HEK293 (cell line): ENCODE results near the gene TXNL1.

ENCODE experiments used
- CTCF ChIA-PET: fragments of 350-600 bp; formaldehyde crosslinking; extraction: SDS; loops from one replicate; lab custom pipeline; 2021; ENCODE audit warnings: antibody characterized with exemption; lab: Yijun Ruan, JAX
- POLR2A ChIA-PET: fragments of 300-600 bp; formaldehyde crosslinking; extraction: SDS; loops from one replicate; lab custom pipeline; 2020; ENCODE audit warnings: antibody characterized with exemption, inconsistent platforms; lab: Yijun Ruan, JAX
- H3K27ac ChIP-seq: fragments of 200-500 bp; sonication (Bioruptor generic); 2 replicates; pipeline ENCODE4 v1.5.1; 2014; ENCODE audit warnings: low read depth, low read length, control low read depth, inconsistent platforms; ENCODE audit errors: extremely low read depth
- H3K36me3 ChIP-seq, 2 experiments: fragments of 200-500 bp in 1 of 2; sonication (Bioruptor generic) in 1 of 2; 1 replicate in 1 of 2; 2 replicates in 1 of 2; pipeline ENCODE4 v1.5.1; 2014 to 2017; ENCODE audit warnings: inconsistent platforms in 2 of 2, low read length in 2 of 2; ENCODE audit not compliant: control insufficient read depth in 2 of 2, insufficient read depth in 1 of 2
- H3K4me1 ChIP-seq: fragments of 200-500 bp; sonication (Bioruptor generic); 2 replicates; pipeline ENCODE4 v1.5.1; 2014; ENCODE audit warnings: mild to moderate bottlenecking, low read length, inconsistent platforms; ENCODE audit not compliant: control insufficient read depth, insufficient read depth
- H3K4me3 ChIP-seq: 2 replicates; pipeline ENCODE4 v1.5.1; 2011; ENCODE audit warnings: low read depth, mild to moderate bottlenecking, control low read depth, low read length, moderate library complexity
- H3K9me3 ChIP-seq: fragments of 200-500 bp; sonication (Bioruptor generic); 2 replicates; pipeline ENCODE4 v1.5.1; 2014; ENCODE audit warnings: low read depth, low read length, inconsistent platforms; ENCODE audit not compliant: control insufficient read depth, insufficient read depth
- BCL11A ChIP-seq: fragments of 450-650 bp; formaldehyde crosslinking; IDR thresholded peaks from 2 replicates; pipeline ENCODE4 v1.5.1; 2016; ENCODE audit warnings: low read depth, missing biosample characterization, missing genetic modification characterization
- HOXC10 ChIP-seq: sonication (generic); formaldehyde crosslinking; IDR thresholded peaks from 2 replicates; pipeline ENCODE4 v1.8.1; 2023; ENCODE audit warnings: mild to moderate bottlenecking, missing genetic modification reagents
- IKZF3 ChIP-seq: fragments of 450-650 bp; IDR thresholded peaks from 2 replicates; pipeline ENCODE4 v1.5.0; 2018; ENCODE audit warnings: missing biosample characterization, mild to moderate bottlenecking, missing genetic modification characterization, moderate library complexity
- SCRT1 ChIP-seq: fragments of 450-650 bp; formaldehyde crosslinking; IDR thresholded peaks from 2 replicates; pipeline ENCODE4 v1.5.1; 2016; ENCODE audit warnings: missing biosample characterization, missing genetic modification characterization, borderline replicate concordance
- YY2 ChIP-seq: fragments of 450-650 bp; formaldehyde crosslinking; IDR thresholded peaks from 2 replicates; pipeline ENCODE4 v1.5.1; 2016; ENCODE audit warnings: missing biosample characterization, missing genetic modification characterization
- ZBTB21 ChIP-seq: fragments of 450-650 bp; formaldehyde crosslinking; IDR thresholded peaks from 2 replicates; pipeline ENCODE4 v1.5.1; 2017; ENCODE audit warnings: missing biosample characterization, missing genetic modification characterization
- ZBTB8A ChIP-seq: fragments of 450-650 bp; formaldehyde crosslinking; IDR thresholded peaks from 2 replicates; pipeline ENCODE4 v1.5.1; 2016; ENCODE audit warnings: missing biosample characterization, missing genetic modification characterization
- ZFP69B ChIP-seq: fragments of 450-650 bp; formaldehyde crosslinking; IDR thresholded peaks from 2 replicates; pipeline ENCODE4 v1.5.1; 2016; ENCODE audit warnings: missing biosample characterization, missing genetic modification characterization
- ZNF155 ChIP-seq: fragments of 450-650 bp; formaldehyde crosslinking; IDR thresholded peaks from 2 replicates; pipeline ENCODE4 v1.5.1; 2016; ENCODE audit warnings: missing biosample characterization, missing genetic modification characterization
- ZNF354C ChIP-seq: fragments of 450-650 bp; formaldehyde crosslinking; IDR thresholded peaks from 2 replicates; pipeline ENCODE4 v1.5.1; 2016; ENCODE audit warnings: missing biosample characterization, missing genetic modification characterization, low read depth, borderline replicate concordance
- ZNF530 ChIP-seq: fragments of 450-650 bp; formaldehyde crosslinking; IDR thresholded peaks from 2 replicates; pipeline ENCODE4 v1.5.1; 2016; ENCODE audit warnings: low read depth, missing biosample characterization, missing genetic modification characterization
- ZNF624 ChIP-seq: fragments of 450-650 bp; formaldehyde crosslinking; IDR thresholded peaks from 2 replicates; pipeline ENCODE4 v1.5.1; 2017; ENCODE audit warnings: missing biosample characterization, missing genetic modification characterization
- ZNF654 ChIP-seq: fragments of 450-650 bp; formaldehyde crosslinking; IDR thresholded peaks from 2 replicates; pipeline ENCODE4 v1.5.1; 2016; ENCODE audit warnings: low read depth, missing biosample characterization, missing genetic modification characterization
- ZNF701 ChIP-seq: fragments of 450-650 bp; formaldehyde crosslinking; IDR thresholded peaks from 2 replicates; pipeline ENCODE4 v1.5.1; 2016; ENCODE audit warnings: missing biosample characterization, missing genetic modification characterization
- ZSCAN30 ChIP-seq: fragments of 450-650 bp; IDR thresholded peaks from 2 replicates; pipeline ENCODE4 v1.5.1; 2018; ENCODE audit warnings: missing biosample characterization, mild to moderate bottlenecking, missing genetic modification characterization, moderate library complexity
- TF ChIP-seq, protein P1 (sequence below): fragments of 450-650 bp; formaldehyde crosslinking; IDR thresholded peaks from 2 replicates; pipeline ENCODE4 v1.5.1; 2016; ENCODE audit warnings: missing biosample characterization, missing genetic modification characterization
- TF ChIP-seq, protein P2 (sequence below): fragments of 450-650 bp; formaldehyde crosslinking; IDR thresholded peaks from 2 replicates; pipeline ENCODE4 v1.5.1; 2016; ENCODE audit warnings: missing biosample characterization, missing genetic modification characterization, low read depth
- TF ChIP-seq, protein P3 (sequence below): fragments of 450-650 bp; formaldehyde crosslinking; IDR thresholded peaks from 2 replicates; pipeline ENCODE4 v1.5.1; 2016; ENCODE audit warnings: missing biosample characterization, missing genetic modification characterization

TXNL1 gene

GRCh38 chr18:56672981-56673380 is 34.6 kb upstream of the TXNL1 start (continued):
- TF ChIP-seq, protein P1, sequence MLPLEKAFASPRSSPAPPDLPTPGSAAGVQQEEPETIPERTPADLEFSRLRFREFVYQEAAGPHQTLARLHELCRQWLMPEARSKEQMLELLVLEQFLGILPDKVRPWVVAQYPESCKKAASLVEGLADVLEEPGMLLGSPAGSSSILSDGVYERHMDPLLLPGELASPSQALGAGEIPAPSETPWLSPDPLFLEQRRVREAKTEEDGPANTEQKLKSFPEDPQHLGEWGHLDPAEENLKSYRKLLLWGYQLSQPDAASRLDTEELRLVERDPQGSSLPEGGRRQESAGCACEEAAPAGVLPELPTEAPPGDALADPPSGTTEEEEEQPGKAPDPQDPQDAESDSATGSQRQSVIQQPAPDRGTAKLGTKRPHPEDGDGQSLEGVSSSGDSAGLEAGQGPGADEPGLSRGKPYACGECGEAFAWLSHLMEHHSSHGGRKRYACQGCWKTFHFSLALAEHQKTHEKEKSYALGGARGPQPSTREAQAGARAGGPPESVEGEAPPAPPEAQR: no peak
- no peak for TF ChIP-seq ZNF354C (tag by site-specific recombination)

DNA sequence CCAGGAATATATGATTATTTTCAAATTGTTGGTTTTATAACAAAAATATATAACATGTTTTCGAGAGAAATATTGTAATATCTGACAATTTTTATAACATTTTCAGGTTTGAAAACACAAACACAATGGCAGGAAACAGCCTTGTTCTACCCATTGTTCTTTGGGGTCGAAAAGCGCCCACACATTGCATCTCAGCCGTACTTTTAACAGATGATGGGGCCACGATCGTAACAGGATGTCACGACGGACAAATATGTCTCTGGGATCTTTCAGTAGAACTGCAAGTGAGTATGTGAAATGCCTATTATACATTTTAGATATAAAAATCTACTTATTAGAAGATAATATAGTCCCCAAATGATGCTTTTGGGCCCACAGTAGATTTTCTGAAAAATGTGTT is 34.0 kb upstream of the TXNL1 start:
- H3K4me1 ChIP-seq: no peaks in the 10 kb centered on the region
- H3K4me3 ChIP-seq: no peak overlapping the region
- TF ChIP-seq HOXC10 (CRISPR knock-in tag) (no peak), ZBTB21 (no peak), ZFP69B (tag by site-specific recombination) (no peak), ZBTB8A (tag by site-specific recombination) (no peak), ZNF155 (tag by site-specific recombination) (no peak), ZNF530 (tag by site-specific recombination) (no peak), IKZF3 (tag by site-specific recombination) (no peak), ZSCAN30 (no peak), ZNF701 (no peak)
- TF ChIP-seq, protein P2, sequence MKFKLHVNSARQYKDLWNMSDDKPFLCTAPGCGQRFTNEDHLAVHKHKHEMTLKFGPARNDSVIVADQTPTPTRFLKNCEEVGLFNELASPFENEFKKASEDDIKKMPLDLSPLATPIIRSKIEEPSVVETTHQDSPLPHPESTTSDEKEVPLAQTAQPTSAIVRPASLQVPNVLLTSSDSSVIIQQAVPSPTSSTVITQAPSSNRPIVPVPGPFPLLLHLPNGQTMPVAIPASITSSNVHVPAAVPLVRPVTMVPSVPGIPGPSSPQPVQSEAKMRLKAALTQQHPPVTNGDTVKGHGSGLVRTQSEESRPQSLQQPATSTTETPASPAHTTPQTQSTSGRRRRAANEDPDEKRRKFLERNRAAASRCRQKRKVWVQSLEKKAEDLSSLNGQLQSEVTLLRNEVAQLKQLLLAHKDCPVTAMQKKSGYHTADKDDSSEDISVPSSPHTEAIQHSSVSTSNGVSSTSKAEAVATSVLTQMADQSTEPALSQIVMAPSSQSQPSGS (tag by site-specific recombination): no peak
- ChIA-PET CTCF (no interaction called here), POLR2A (interaction anchor here (0.8 kb wide), 1 partner anchor 24 kb away, joined by 3 read pairs; no protein-coding TSS in a partner anchor)
- H3K36me3 ChIP-seq: peaks cover 0 to 4% of the 10 kb centered on the region in 2 experiments; a peak in 1 of 3 replicates
- H3K27ac ChIP-seq: no peak overlapping the region
- no peaks in the 10 kb centered on the region for H3K9me3 ChIP-seq

DNA sequence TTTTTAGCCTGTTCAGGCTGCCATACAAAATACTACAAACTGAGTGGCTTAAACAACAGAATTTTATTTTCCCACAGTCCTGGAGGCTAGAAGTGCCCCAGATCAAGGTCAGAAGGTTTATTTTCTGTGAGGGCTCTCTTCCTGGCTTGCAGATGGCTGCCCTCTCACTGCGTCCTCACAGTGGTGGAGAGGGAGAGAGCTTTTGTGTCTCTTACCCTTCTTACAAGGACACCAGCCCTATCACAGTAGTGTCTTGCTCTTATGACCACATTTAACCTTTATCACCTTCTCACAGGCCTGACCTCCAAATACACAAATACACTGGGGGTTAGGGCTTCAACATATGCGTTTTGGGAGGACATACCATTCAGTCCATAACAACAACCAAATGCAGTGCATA is 24.5 kb upstream of the TXNL1 start:
- CTCF ChIA-PET: no interaction called here
- Histone ChIP-seq H3K36me3 (no peaks in the 10 kb centered on the region; a peak in 1 of 3 replicates), H3K27ac (no peak overlapping the region), H3K4me3 (no peak overlapping the region), H3K4me1 (peaks cover 12% of the 10 kb centered on the region), H3K9me3 (no peaks in the 10 kb centered on the region)
- TF ChIP-seq BCL11A (tag by site-specific recombination): no peak
- TF ChIP-seq, protein P1: no peak
- TF ChIP-seq, protein P3, sequence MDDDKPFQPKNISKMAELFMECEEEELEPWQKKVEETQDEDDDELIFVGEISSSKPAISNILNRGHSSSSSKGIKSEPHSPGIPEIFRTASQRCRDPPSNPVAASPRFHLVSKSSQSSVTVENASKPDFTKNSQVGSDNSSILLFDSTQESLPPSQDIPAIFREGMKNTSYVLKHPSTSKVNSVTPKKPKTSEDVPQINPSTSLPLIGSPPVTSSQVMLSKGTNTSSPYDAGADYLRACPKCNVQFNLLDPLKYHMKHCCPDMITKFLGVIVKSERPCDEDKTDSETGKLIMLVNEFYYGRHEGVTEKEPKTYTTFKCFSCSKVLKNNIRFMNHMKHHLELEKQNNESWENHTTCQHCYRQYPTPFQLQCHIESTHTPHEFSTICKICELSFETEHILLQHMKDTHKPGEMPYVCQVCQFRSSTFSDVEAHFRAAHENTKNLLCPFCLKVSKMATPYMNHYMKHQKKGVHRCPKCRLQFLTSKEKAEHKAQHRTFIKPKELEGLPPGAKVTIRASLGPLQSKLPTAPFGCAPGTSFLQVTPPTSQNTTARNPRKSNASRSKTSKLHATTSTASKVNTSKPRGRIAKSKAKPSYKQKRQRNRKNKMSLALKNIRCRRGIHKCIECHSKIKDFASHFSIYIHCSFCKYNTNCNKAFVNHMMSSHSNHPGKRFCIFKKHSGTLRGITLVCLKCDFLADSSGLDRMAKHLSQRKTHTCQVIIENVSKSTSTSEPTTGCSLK (tag by site-specific recombination): no peak
- POLR2A ChIA-PET: no interaction called here

- Histone ChIP-seq H3K4me3 (no peak overlapping the region), H3K4me1 (peaks cover 12% of the 10 kb centered on the region)
- CTCF ChIA-PET: interaction anchor here (0.5 kb wide), 1 partner anchor 36 kb away, joined by 3 read pairs; no protein-coding TSS in a partner anchor
- TF ChIP-seq, protein P2 (tag by site-specific recombination): peak; percentile 66
- TF ChIP-seq SCRT1 (tag by site-specific recombination) (peak; percentile 58; the same call in 1 of the 2 replicates), ZNF624 (tag by site-specific recombination) (no peak), ZNF654 (tag by site-specific recombination) (no peak), YY2 (tag by site-specific recombination) (no peak), ZNF354C (tag by site-specific recombination) (no peak)
- TF ChIP-seq, all 188 proteins: peak for 2
- H3K27ac ChIP-seq: no peak overlapping the region
- no peaks in the 10 kb centered on the region for H3K9me3 ChIP-seq
- POLR2A ChIA-PET: no interaction called here
- no peaks in the 10 kb centered on the region; a peak in 1 of 3 replicates for H3K36me3 ChIP-seq
Observed at GRCh38 chr18:56662502-56662901, 24.1 kb upstream of the TXNL1 start.
